ENCODE data around the gene ETNK1. TPM values are rescaled to one million over a fixed set of nuclear protein-coding genes. Genes with fewer than 3 reads are reported as not detected.

Gene ETNK1
- total and polyA plus RNA-seq, 7 donors = 18.6 to 49.5 (median 28.8) TPM

DNA sequence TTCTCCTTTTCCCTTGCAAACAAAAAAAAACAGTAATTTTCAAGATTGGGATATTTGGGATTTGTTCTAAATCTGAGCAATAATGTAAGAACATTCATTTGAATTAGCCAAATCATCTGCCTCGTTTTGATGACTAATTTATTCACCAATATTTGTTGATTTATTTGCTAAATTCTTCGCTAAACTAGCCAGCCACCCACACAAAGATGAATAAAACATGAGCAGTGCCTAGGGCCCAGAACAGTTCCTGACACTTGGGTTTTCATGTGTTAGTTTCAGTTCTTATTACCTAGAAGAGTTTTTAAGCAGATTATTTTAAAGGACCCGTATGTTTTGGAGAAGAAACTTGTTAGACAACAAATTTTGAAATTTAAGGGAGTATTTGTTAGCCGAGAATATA lies 1.4 kb downstream of the ETNK1 start:
- DNase-seq = no peak
- peak overlapping the region; percentile 78 to 94 (median 88) for H3K4me3 ChIP-seq
- WGBS, 2 donors = 3 to 10% methylated on average over 4 of the region's 4 CpGs
- no peaks in the 10 kb centered on the region for H3K36me3 ChIP-seq
- H3K4me1 ChIP-seq = peaks cover 0 to 38% (median 26%) of the 10 kb centered on the region in 4 donors
- no peaks in the 10 kb centered on the region for H3K27me3 ChIP-seq
- intact Hi-C loops (cut with DNase I) = no loop called here
- H3K9me3 ChIP-seq = no peaks in the 10 kb centered on the region
- TF ChIP-seq POLR2A (IDR thresholded peaks at IDR 0.05) (no peak), POLR2AphosphoS5 (IDR thresholded peaks at IDR 0.05) (peak in 1 of 4 donors; percentile 19), EP300 (IDR thresholded peaks at IDR 0.05) (no peak)
- TF ChIP-seq, protein P1, sequence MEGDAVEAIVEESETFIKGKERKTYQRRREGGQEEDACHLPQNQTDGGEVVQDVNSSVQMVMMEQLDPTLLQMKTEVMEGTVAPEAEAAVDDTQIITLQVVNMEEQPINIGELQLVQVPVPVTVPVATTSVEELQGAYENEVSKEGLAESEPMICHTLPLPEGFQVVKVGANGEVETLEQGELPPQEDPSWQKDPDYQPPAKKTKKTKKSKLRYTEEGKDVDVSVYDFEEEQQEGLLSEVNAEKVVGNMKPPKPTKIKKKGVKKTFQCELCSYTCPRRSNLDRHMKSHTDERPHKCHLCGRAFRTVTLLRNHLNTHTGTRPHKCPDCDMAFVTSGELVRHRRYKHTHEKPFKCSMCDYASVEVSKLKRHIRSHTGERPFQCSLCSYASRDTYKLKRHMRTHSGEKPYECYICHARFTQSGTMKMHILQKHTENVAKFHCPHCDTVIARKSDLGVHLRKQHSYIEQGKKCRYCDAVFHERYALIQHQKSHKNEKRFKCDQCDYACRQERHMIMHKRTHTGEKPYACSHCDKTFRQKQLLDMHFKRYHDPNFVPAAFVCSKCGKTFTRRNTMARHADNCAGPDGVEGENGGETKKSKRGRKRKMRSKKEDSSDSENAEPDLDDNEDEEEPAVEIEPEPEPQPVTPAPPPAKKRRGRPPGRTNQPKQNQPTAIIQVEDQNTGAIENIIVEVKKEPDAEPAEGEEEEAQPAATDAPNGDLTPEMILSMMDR (IDR thresholded peaks at IDR 0.05) = no peak
- H3K27ac ChIP-seq = peak overlapping the region; percentile 94 to 99 (median 97)

DNA sequence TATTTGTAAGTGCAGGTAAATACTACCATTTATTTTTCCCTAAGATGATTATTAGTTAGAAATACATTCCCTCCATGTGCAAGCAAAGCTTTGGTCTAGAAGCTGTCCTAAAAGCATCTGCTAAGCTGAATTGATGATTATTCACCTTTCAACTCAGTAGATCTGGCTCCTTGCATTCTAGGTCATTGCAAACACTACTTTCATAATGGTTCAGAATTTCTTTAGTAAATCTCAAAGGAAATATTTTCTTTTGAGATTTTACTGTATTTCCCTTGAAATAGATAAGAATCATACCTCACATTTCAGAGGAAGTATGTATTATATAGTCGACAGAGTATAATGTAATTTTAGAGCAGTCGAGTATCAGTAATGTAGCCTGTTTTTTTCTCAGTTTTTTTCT lies 2.4 kb downstream of the ETNK1 start:
- H3K4me1 ChIP-seq = peaks cover 0 to 38% (median 27%) of the 10 kb centered on the region in 4 donors
- H3K27ac ChIP-seq = peak overlapping the region; percentile 94 to 99 (median 97)
- intact Hi-C loops (cut with DNase I) = no loop called here

DNA sequence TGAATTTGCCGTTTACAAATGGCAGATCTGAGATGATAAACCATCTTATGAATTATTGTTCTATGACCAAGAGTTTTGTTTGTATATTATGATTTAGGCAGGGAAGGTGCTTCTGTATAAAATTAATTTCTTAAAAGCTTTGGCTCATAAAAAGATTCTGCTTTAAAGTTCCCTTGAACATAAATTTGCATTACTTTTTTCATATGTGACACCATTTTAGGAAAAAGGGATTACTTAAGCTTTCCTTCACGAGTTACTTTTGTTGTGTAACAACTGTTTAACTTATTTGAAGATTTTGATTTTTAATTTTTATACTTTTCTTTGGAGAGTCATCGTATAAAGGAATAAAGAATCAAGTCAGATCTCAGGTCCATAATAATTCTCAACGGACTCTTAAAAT lies 3.3 kb downstream of the ETNK1 start:
- Histone ChIP-seq H3K27ac (peak overlapping the region; percentile 94 to 99 (median 97)), H3K9me3 (no peaks in the 10 kb centered on the region), H3K4me3 (peak overlapping the region in 2 of 4 donors; percentile 84 to 94)

More for the DNA sequence above, 2.4 kb downstream of the ETNK1 start:
- Histone ChIP-seq H3K9me3 (no peaks in the 10 kb centered on the region), H3K36me3 (no peaks in the 10 kb centered on the region), H3K27me3 (no peaks in the 10 kb centered on the region), H3K4me3 (peak overlapping the region in 3 of 4 donors; percentile 78 to 94 (median 84))
- 7 to 19% methylated on average over 2 of the region's 2 CpGs for WGBS, 2 donors
- no peak for DNase-seq
- TF ChIP-seq POLR2A (IDR thresholded peaks at IDR 0.05) = no peak
- no peak for TF ChIP-seq EP300 (IDR thresholded peaks at IDR 0.05)
- TF ChIP-seq POLR2AphosphoS5 (IDR thresholded peaks at IDR 0.05) = no peak
- TF ChIP-seq, protein P1 (IDR thresholded peaks at IDR 0.05) = no peak

DNA sequence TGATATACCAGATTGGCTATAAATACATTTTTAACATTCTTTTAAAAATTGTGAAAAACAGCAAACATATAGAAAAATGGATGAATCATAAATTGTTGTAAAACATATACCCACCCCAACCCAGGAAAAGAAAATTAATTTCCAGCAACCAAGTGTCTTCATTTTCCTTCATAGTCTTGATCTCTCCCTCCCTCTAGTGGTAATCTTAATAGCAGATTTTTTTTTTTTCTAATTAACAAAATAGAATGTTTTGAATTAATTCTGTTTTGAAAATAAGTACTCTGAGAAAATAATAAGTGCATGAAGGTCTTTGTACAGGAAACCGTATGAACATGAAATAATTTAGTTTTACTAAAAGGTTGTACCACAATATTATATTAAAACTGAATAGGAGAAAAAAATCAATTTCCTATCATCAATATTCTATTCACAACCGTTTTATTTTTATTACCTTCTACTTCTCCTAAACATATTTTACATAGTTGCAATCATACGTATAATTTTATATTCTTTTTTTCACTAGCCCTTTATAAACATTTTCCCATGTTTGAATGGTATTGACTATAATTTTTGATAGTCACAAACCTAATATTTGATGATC lies 7.0 kb downstream of the ETNK1 start:
- Histone ChIP-seq H3K27ac (no peak overlapping the region), H3K36me3 (no peaks in the 10 kb centered on the region), H3K4me1 (peaks cover 0 to 51% (median 31%) of the 10 kb centered on the region in 4 donors), H3K27me3 (no peaks in the 10 kb centered on the region), H3K9me3 (no peaks in the 10 kb centered on the region), H3K4me3 (no peak overlapping the region)
- WGBS, 2 donors = 52 to 74% methylated on average over 3 of the region's 3 CpGs
- DNase-seq = no peak
- intact Hi-C loops (cut with DNase I) = no loop called here
- no peak for TF ChIP-seq EP300 (IDR thresholded peaks at IDR 0.05)
- TF ChIP-seq, protein P1 (IDR thresholded peaks at IDR 0.05) = peak in 3 of 4 experiments; percentile 20 to 59 (median 41)

More for the DNA sequence above, 3.3 kb downstream of the ETNK1 start:
- TF ChIP-seq POLR2A (IDR thresholded peaks at IDR 0.05) (no peak), EP300 (IDR thresholded peaks at IDR 0.05) (no peak), POLR2AphosphoS5 (IDR thresholded peaks at IDR 0.05) (no peak)
- intact Hi-C loops (cut with DNase I) = no loop called here
- H3K36me3 ChIP-seq = no peaks in the 10 kb centered on the region
- H3K27me3 ChIP-seq = no peaks in the 10 kb centered on the region
- peaks cover 0 to 38% (median 27%) of the 10 kb centered on the region in 4 donors for H3K4me1 ChIP-seq
- 36 to 61% methylated on average over 4 of the region's 4 CpGs for WGBS, 2 donors
- DNase-seq = no peak

DNA sequence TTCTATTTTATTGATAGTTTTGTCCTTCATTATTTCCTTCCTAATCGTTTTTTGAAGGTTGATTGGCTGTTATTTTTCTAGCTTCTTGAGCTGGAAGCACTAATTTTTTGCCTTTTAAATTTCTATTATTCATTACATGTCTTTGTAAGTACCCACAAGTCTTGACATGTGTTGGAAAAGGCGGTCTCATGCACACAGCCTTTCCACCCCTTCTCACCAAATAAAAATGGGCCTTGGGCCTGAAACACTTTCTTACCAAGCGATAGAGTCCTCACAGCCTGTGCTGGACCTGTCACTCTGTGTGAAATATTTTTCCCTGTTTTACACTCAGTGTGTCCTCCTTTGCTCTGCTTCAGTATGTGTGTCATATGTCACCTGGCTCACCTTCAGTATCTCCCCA lies 9.9 kb downstream of the ETNK1 start:
- no peak for TF ChIP-seq POLR2AphosphoS5 (IDR thresholded peaks at IDR 0.05)
- no peak for TF ChIP-seq POLR2A (IDR thresholded peaks at IDR 0.05)
- no peak for TF ChIP-seq EP300 (IDR thresholded peaks at IDR 0.05)
- TF ChIP-seq, protein P1 (IDR thresholded peaks at IDR 0.05) = no peak
- WGBS, 2 donors = 91 to 95% methylated on average over 3 of the region's 3 CpGs
- peaks cover 0 to 25% (median 9%) of the 10 kb centered on the region in 4 donors for H3K4me1 ChIP-seq

More for the DNA sequence above, 9.9 kb downstream of the ETNK1 start:
- H3K27me3 ChIP-seq = no peaks in the 10 kb centered on the region
- H3K36me3 ChIP-seq = no peaks in the 10 kb centered on the region
- intact Hi-C loops (cut with DNase I) = no loop called here
- H3K4me3 ChIP-seq = no peak overlapping the region
- H3K9me3 ChIP-seq = no peaks in the 10 kb centered on the region
- DNase-seq = no peak
- H3K27ac ChIP-seq = no peak overlapping the region

All from sigmoid colon (tissue), 7 donors.